WI38 (cell line): ENCODE data around the gene NFKBIZ.

Experiments
- H3K4me3 ChIP-seq: 2 replicates; pipeline ENCODE4 v1.5.1; 2011; ENCODE audit warnings: low read depth, mild to moderate bottlenecking, control low read depth, low read length
- CTCF ChIP-seq: IDR thresholded peaks from 2 replicates; pipeline ENCODE4 v1.5.1; 2012; ENCODE audit warnings: low read depth, mild to moderate bottlenecking, control low read depth, low read length

Gene NFKBIZ

GRCh38 chr3:101851850-101852714 is 2.8 kb downstream of the NFKBIZ start:
- TF ChIP-seq CTCF, result no peak
- peak overlapping the region; percentile 88 for H3K4me3 ChIP-seq

- no peak for TF ChIP-seq CTCF
- H3K4me3 ChIP-seq, result no peak overlapping the region
These were observed 3.9 kb downstream of the NFKBIZ start for GRCh38 chr3:101852983-101853840.

DNA sequence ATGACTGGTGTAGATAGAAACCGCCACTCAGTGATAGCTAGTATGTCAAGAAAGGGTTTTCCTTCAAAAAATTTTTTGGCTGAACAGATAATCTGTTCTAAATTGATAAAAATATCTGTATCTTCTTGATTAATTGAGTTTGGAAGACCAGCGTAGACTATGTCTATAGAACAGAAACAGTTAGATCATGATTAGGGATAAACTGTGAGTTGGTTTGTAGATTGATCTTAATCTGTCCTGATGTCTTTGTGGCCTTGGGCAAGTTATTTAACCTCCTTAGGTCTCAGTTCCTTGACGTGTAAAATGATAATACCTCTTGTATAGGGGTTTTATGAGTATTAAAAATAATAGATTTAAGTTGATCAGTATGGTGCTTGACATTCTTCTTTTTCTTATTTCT is 4.7 kb downstream of the NFKBIZ start:
- no peak overlapping the region for H3K4me3 ChIP-seq
- no peak for TF ChIP-seq CTCF

GRCh38 chr3:101854608-101855304 is 5.4 kb downstream of the NFKBIZ start:
- no peak for TF ChIP-seq CTCF
- no peak overlapping the region for H3K4me3 ChIP-seq

- TF ChIP-seq CTCF, result no peak
- H3K4me3 ChIP-seq, result no peak overlapping the region
These were observed 8.0 kb downstream of the NFKBIZ start for GRCh38 chr3:101857301-101857741.

DNA sequence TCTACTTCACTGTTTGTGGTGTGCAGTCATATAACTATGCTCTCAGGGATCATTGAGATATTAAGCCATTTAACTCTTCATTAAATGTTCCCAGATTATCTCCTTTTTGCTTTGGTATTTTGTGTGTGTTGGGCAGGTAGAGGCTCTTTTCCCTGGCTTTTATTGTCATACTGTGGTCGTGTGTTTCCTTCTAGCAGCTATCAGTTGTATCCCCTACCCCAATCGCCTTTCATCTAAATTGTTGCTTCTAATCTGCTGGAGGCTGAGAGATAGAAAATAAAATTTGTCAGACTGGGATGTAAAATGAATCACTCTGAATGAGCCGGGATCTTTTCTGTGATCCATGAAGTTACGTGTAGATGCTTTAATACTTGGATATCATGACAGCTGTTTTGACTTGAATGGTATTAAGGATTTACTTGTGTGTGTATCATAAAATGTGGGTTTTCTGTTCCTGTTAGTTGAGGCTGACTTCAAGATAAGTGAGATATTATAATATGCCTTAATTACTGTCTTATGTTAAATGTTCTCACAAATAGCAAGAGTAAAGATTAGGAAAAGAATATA is 9.2 kb downstream of the NFKBIZ start:
- H3K4me3 ChIP-seq, result no peak overlapping the region
- no peak for TF ChIP-seq CTCF
